Posterior cingulate gyrus (tissue), 11 donors: Measurements from ENCODE around the gene SYCP2.

Source experiments
- DNase-seq, 10 donors: peaks; one replicate each; pipeline versions ENCODE4 v3.0.0 to v3.0.0-alpha.2; 2020 to 2021; ENCODE audit warnings: mixed read lengths in 3 of 10
- intact Hi-C: fragments of 100-400 bp; cut with DNase I; formaldehyde crosslinking; loops from one replicate; pipeline ENCODE4 v1.15.1; 2023

SYCP2 gene

GRCh38 chr20:59814840-59815340, 118.5 kb downstream of the SYCP2 start:
- DNase-seq: peak in 1 of 10 donors; percentile 17
- intact Hi-C loops: no loop called here

DNA sequence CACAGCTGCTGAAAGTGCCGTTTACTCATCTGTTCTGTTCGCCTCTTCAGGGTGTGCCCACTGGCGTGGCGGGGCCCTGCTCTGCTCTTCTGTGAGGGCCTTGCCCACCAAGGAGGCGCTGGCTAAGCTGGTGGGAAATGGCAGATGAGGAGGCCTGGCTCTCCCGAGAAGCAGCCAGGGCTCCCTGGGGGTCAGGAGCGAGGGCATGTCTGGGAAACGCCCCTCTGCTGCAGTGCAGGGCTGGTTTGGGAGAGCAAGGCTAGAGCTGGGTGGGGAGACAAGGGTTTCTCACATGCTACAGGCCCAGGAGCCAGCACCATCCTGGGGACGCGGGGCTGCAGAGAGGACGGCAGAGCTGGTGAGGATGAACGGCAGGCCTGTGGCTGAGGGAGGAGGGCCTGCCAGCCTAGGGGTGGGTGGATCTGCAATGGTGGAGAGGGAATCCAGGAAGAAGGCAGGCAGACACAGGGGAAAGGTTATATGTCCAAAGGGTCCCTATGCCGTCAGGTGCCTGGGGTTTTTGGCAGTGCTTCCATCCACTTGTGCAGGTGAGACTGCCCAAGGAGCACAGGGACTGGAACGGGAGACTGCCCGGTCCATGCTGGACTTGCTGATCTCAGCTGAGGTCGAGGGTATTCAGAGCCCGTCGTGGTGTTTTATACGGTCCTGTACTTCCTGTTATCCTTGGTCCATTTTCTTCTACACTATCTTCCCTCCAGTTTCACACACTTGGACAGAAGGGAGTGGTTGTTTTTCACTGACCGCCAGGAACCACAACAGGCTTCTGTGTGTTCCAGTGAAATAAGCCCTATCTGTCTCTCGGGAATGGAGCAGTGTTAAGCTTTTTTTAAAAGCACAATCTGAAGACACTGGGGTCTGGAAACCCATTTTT, 119.2 kb downstream of the SYCP2 start:
- intact Hi-C loops: no loop called here
- peak in 3 of 10 donors; percentile 17 to 79 (median 65) for DNase-seq
